PC-9 (cell line): ENCODE data around the gene KIAA0586. TPM values are rescaled to one million over a fixed set of nuclear protein-coding genes. Genes with fewer than 3 reads are reported as not detected.

ENCODE experiments used
- BruUV-seq: library from RNA; stranded (reverse); fragments of 400-500 nt; replicated peaks from 2 replicates; lab custom pipeline; 2021; lab: Mats Ljungman, UMichigan
- CTCF ChIA-PET: fragments of 300-600 bp; sonication (Branson Sonifier 250); formaldehyde crosslinking; loops from one replicate; lab custom pipeline; 2022; ENCODE audit warnings: antibody characterized with exemption; lab: Charles Lee
- POLR2A ChIA-PET: fragments of 300-600 bp; sonication (Branson Sonifier 250); formaldehyde crosslinking; loops from one replicate; lab custom pipeline; 2022; ENCODE audit warnings: antibody characterized with exemption; ENCODE audit not compliant: unreplicated experiment; lab: Charles Lee
- DNase-seq, 2 experiments: peaks; one replicate each; pipeline versions ENCODE4 v3.0.0 to v3.0.0-alpha.2; 2015 to 2022; ENCODE audit warnings: mixed read lengths in 1 of 2
- H2AFZ ChIP-seq: fragments of 200-600 bp; sonication (generic); 2 replicates; pipeline ENCODE4 v1.8.1; 2017; ENCODE audit warnings: antibody characterized with exemption
- H3F3A ChIP-seq: fragments of 200-600 bp; sonication (generic); 2 replicates; pipeline ENCODE4 v1.8.1; 2017; ENCODE audit warnings: antibody characterized with exemption, mild to moderate bottlenecking, low read depth; ENCODE audit not compliant: insufficient read depth
- H3K27ac ChIP-seq: fragments of 200-600 bp; sonication (generic); 2 replicates; pipeline ENCODE4 v1.6.1; 2016; ENCODE audit warnings: mixed run types
- H3K27me3 ChIP-seq: fragments of 200-600 bp; sonication (generic); 2 replicates; pipeline ENCODE4 v1.6.1; 2016; ENCODE audit warnings: low read depth, mixed run types; ENCODE audit not compliant: insufficient read depth
- H3K36me3 ChIP-seq: fragments of 200-600 bp; sonication (generic); 2 replicates; pipeline ENCODE4 v1.6.1; 2016; ENCODE audit warnings: low read depth, mixed run types
- H3K4me1 ChIP-seq: fragments of 200-600 bp; sonication (generic); replicated peaks from 2 replicates; pipeline ENCODE4 v1.6.1; 2016; ENCODE audit warnings: mixed run types; ENCODE audit not compliant: insufficient read depth
- H3K4me2 ChIP-seq: fragments of 200-600 bp; sonication (generic); 2 replicates; pipeline ENCODE4 v1.6.1; 2017; ENCODE audit warnings: mixed run types
- H3K4me3 ChIP-seq: fragments of 200-600 bp; sonication (generic); 2 replicates; pipeline ENCODE4 v1.6.1; 2016; ENCODE audit warnings: mixed run types
- H3K79me2 ChIP-seq: fragments of 200-600 bp; sonication (generic); 2 replicates; pipeline ENCODE4 v1.6.1; 2017; ENCODE audit warnings: low read depth, mixed run types
- H3K9me2 ChIP-seq: fragments of 200-600 bp; sonication (generic); 2 replicates; pipeline ENCODE4 v1.8.1; 2017; ENCODE audit warnings: mild to moderate bottlenecking; ENCODE audit not compliant: insufficient read depth
- H3K9me3 ChIP-seq: fragments of 200-600 bp; sonication (generic); 2 replicates; pipeline ENCODE4 v1.8.1; 2016; ENCODE audit warnings: low read depth; ENCODE audit not compliant: insufficient read depth
- H4K20me1 ChIP-seq: fragments of 200-600 bp; sonication (generic); 2 replicates; pipeline ENCODE4 v1.8.1; 2017; ENCODE audit not compliant: insufficient read depth
- CTCF ChIP-seq: fragments of 200-600 bp; sonication (generic); conservative IDR thresholded peaks from 2 replicates; pipeline ENCODE4 v1.6.1; 2017; ENCODE audit warnings: mixed run types, antibody characterized with exemption, mild to moderate bottlenecking, moderate library complexity
- EZH2 ChIP-seq: fragments of 200-600 bp; sonication (generic); IDR thresholded peaks from 2 replicates; pipeline ENCODE4 v1.8.0; 2017; ENCODE audit warnings: antibody characterized with exemption, low read depth
- intact Hi-C: fragments of 100-400 bp; cut with micrococcal nuclease; formaldehyde crosslinking; loops from one replicate; pipeline ENCODE4 v1.10.0; 2022; ENCODE audit not compliant: unreplicated experiment
- total RNA-seq: library from RNA; stranded (reverse); gene quantifications from 2 replicates; pipeline ENCODE4 v1.2.3, GENCODE V29; 2021

KIAA0586 gene
- total RNA-seq, 1 experiment from 2014 or later = 20.4 TPM

DNA sequence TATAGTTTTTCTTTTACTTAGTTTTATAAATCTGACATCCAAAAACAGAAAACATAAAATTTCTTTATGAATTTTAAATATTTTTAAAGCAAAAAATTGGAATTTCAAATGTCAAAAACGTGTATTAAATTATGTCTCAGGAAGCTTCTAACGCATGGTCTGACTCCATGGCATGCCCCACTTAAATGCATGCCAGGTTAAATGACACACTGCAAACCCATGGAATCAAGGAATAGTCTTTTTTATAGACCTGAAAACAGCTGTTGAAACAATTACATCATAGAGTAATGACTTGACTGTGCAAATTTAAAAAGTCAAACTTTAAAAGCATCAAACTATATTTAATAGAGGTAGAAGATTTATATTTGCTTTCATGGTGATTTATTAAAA is 114.1 kb downstream of the KIAA0586 start:
- TF ChIP-seq CTCF (no peak), EZH2 (no peak)
- Histone ChIP-seq H3K9me3 (no peaks in the 10 kb centered on the region), H3K4me2 (no peak overlapping the region), H3K27me3 (no peaks in the 10 kb centered on the region), H2AFZ (no peak overlapping the region), H3K9me2 (no peaks in the 10 kb centered on the region), H3F3A (no peaks in the 10 kb centered on the region), H3K36me3 (no peaks in the 10 kb centered on the region), H4K20me1 (no peaks in the 10 kb centered on the region), H3K79me2 (no peaks in the 10 kb centered on the region), H3K27ac (no peak overlapping the region), H3K4me3 (no peak overlapping the region), H3K4me1 (no peaks in the 10 kb centered on the region)
- ChIA-PET POLR2A (no interaction called here), CTCF (no interaction called here)
- intact Hi-C loops = no loop called here
- no peak for DNase-seq
- BruUV-seq = no TSS peak

GRCh38 chr14:58543253-58543652 is 115.7 kb downstream of the KIAA0586 start:
- no peak overlapping the region for H3K4me2 ChIP-seq
- no peaks in the 10 kb centered on the region for H3K79me2 ChIP-seq
- DNase-seq = no peak
- no peaks in the 10 kb centered on the region for H3K36me3 ChIP-seq
- no peaks in the 10 kb centered on the region for H3K9me2 ChIP-seq
- TF ChIP-seq EZH2 (no peak), CTCF (no peak)
- no peaks in the 10 kb centered on the region for H3F3A ChIP-seq
- H3K4me1 ChIP-seq = no peaks in the 10 kb centered on the region
- H4K20me1 ChIP-seq = no peaks in the 10 kb centered on the region
- H3K27ac ChIP-seq = no peak overlapping the region
- ChIA-PET POLR2A (no interaction called here), CTCF (no interaction called here)
- H3K27me3 ChIP-seq = no peaks in the 10 kb centered on the region
- H2AFZ ChIP-seq = no peak overlapping the region
- intact Hi-C loops = no loop called here
- BruUV-seq = no TSS peak
- no peak overlapping the region for H3K4me3 ChIP-seq
- no peaks in the 10 kb centered on the region for H3K9me3 ChIP-seq

- H3K9me3 ChIP-seq = no peaks in the 10 kb centered on the region
- H3F3A ChIP-seq = no peaks in the 10 kb centered on the region
- intact Hi-C loops = no loop called here
- H2AFZ ChIP-seq = no peak overlapping the region
- H4K20me1 ChIP-seq = no peaks in the 10 kb centered on the region
- H3K4me2 ChIP-seq = no peak overlapping the region
- H3K79me2 ChIP-seq = no peaks in the 10 kb centered on the region
- H3K9me2 ChIP-seq = no peaks in the 10 kb centered on the region
- no peaks in the 10 kb centered on the region for H3K4me1 ChIP-seq
- no TSS peak for BruUV-seq
- POLR2A ChIA-PET = no interaction called here
- no peak for DNase-seq
- TF ChIP-seq EZH2 = no peak
- no peak for TF ChIP-seq CTCF
- CTCF ChIA-PET = no interaction called here
- H3K27me3 ChIP-seq = no peaks in the 10 kb centered on the region
- H3K27ac ChIP-seq = no peak overlapping the region
- no peaks in the 10 kb centered on the region for H3K36me3 ChIP-seq
- H3K4me3 ChIP-seq = no peak overlapping the region
Measured at GRCh38 chr14:58547649-58548048, 120.1 kb downstream of the KIAA0586 start.
